Activated CD8-positive, alpha-beta memory T cell treated with anti-CD3 and anti-CD28 coated beads for 24 hours (primary cell): ENCODE results near the gene HIKESHI.
"Not testable (repeated sequence)": the region's sequence is repeated elsewhere in the genome, so short reads cannot be mapped to it uniquely, and the experiment has no call there.

Source experiments
- DNase-seq: peaks from one replicate; pipeline ENCODE4 v3.0.0-alpha.2; 2020

HIKESHI gene

GRCh38 chr11:86302092-86302793, at the start of gene HIKESHI:
Gene HIKESHI, plus strand, starts transcription at chr11:86302240. Its CDS starts 209 bp downstream, at chr11:86302449.
- peak; percentile 94 for DNase-seq

- no peak for DNase-seq
Observed at GRCh38 chr11:86255896-86256295, 46.1 kb upstream of the HIKESHI start.

- no peak for DNase-seq
Observed at GRCh38 chr11:86256608-86257007, 45.4 kb upstream of the HIKESHI start.

GRCh38 chr11:86257446-86257845, 44.6 kb upstream of the HIKESHI start:
- DNase-seq, result no peak

DNA sequence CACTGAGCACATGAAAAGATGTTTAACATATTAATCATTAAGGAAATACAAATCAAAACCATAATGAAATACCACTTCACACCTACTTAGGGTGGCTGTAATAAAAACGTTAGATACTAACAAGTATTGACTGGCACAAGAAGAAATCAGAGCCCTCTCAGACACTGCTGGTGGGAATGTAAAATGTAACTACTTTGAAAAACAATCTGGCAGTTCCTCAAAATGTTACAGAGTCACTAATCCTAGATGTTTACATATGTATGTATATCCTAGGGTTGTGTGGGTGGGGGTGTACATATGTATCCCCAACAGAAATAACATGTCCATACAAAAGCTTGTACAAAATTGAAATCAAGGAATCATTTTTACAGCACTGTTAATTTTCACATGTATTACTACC, 42.3 kb upstream of the HIKESHI start:
- DNase-seq, result no peak

- no peak for DNase-seq
Observed at GRCh38 chr11:86261328-86261727, 40.7 kb upstream of the HIKESHI start.

GRCh38 chr11:86262387-86262786, 39.7 kb upstream of the HIKESHI start:
- no peak for DNase-seq

DNA sequence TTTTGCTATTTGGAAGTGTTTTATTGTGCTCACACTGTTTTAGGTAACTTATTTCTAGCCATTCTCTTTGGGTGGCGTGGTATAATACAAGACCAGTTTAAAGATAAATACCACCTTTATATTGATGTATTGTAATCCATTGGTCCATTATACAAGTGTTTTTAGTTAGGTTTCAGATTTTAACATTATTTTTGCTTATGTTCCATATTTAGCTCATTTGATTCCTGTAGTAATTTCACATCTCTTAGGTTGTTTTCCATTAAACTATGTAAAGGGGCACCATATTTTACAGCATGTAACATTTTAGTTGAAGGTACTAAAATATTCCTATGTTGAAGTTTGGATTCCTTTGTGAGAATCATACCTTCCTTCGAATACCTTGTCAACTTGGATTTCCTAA, 37.4 kb upstream of the HIKESHI start:
- DNase-seq, result no peak

DNA sequence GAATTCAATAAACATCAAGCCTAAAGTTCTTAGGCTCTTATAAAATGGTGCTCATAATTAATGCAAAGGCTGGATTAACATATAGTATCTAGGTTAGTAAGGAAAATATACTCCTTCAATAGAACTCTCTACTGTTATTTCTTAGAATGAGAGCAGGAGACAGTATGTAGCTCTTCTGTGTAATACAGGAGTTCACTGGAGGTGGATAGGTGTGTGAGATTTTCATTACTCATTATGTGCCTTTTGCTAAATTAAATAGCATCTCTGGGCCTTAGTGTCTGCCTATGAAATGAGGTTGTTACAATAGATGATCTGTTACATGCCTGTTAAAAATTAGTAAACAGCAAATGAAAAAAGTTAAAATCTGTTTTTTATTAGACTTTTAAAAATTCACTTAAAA, 36.8 kb upstream of the HIKESHI start:
- DNase-seq, result no peak

DNA sequence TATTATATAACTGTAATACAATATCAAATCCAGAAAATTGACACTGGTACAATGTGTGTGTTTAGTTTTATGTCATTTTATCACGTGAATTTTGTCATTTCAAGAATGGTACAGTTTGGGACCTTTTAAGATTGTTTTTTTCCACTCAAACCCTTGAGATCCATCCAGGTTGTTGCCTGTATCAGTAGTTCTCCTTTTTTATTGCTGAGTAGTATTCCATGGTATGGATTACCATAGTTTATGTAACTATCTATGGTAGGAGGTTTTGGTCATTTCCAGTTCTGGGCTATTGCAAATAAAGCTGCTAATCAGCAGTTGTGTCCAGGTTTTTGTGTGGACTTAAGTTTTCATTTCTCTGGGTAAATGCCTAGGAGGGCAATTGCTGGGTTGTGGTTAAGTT, 32.4 kb upstream of the HIKESHI start:
- no peak for DNase-seq

DNA sequence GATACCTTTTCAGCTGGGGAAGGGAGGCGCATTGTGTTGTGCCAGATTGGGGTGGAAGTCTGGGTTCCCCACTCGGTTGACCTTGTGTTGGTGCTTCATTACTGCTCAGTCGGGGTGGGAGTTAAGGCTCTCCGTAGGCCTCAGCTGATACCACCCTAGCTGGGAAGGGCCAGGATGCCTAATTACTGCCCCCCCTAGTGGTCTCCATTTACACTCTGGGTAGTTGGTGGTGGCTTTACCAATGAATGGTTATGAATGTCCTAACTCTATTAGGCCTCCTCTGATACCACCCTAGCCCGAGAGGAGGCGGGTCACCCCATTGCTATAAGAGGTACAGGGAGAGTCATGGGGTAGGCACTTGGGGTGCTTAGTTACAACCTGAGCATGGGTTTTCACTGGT, 27.5 kb upstream of the HIKESHI start:
- no peak for DNase-seq

GRCh38 chr11:86274999-86275398, 27.0 kb upstream of the HIKESHI start:
- no peak for DNase-seq

GRCh38 chr11:86275493-86276370, 26.3 kb upstream of the HIKESHI start:
- DNase-seq, result no peak

DNA sequence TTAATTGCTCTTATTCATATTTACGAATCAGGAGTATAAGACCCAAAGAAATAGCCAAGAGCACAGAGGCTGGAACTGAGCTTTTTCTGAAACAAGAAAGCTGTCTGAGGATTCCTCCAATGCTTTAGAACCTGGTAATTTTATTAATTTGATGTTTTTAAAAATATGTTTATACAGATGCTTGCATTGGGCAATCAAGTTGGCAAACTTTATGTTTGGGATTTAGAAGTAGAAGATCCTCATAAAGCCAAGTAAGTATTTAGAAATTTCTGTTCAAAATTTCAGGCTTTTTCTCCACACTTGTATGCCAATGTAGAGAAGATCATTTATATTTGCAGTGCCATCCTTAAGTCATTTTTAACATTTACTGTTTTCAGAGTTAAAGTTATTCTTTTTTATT, 24.3 kb upstream of the HIKESHI start:
- no peak for DNase-seq

GRCh38 chr11:86278226-86278625, 23.8 kb upstream of the HIKESHI start:
- no peak for DNase-seq

GRCh38 chr11:86279747-86280146, 22.3 kb upstream of the HIKESHI start:
- no peak for DNase-seq

DNA sequence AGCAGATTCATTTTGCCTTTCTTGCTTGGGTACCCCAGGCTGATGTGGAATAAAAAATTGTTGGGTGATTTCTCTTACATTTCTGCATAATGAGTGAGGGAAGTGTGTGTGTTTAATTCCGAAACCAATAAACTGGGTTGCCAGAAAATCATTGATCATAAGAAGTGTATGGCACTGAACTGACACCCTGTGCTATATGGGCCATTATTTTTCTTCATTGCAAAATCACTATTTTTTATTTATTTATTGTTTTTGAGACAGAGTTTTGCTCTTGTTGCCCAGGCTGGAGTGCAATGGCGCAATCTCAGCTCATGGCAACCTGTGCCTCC, 14.6 kb upstream of the HIKESHI start:
- DNase-seq, result no peak

DNA sequence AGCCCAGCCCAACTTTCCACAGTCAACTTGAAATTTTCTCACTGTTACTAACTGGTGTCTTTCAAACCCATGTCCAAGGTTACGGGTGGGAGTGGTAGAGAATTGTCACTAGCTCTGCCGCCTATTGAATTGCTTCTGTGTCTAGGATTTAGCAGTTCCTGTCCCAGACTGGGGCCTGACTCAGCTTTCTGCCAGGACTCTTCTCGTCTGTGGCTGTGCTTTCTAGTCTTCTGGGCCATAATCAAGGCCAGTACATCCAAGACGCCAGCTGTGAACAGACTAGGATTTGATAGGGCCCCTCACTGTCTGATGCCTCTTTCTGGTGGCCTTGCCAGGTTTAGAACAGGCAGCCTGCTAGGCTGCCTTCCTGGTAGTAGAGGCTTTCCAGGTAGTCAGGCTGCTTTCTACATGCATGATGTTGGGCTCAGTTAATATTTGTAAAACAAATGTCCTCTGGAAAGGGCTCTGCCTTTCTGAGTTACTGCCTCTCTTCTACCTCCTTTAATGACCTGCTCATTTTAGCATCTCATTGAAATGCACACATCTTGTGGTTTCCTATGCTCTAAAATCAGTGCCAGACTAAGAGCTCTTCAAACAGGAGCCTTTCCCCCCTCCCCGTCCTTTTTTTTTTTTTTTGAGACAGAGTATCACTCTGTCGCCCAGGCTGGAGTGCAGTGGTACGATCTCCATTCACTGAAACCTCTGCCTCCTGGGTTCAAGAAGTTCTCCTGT, 13.1 kb upstream of the HIKESHI start:
- DNase-seq, result no peak

DNA sequence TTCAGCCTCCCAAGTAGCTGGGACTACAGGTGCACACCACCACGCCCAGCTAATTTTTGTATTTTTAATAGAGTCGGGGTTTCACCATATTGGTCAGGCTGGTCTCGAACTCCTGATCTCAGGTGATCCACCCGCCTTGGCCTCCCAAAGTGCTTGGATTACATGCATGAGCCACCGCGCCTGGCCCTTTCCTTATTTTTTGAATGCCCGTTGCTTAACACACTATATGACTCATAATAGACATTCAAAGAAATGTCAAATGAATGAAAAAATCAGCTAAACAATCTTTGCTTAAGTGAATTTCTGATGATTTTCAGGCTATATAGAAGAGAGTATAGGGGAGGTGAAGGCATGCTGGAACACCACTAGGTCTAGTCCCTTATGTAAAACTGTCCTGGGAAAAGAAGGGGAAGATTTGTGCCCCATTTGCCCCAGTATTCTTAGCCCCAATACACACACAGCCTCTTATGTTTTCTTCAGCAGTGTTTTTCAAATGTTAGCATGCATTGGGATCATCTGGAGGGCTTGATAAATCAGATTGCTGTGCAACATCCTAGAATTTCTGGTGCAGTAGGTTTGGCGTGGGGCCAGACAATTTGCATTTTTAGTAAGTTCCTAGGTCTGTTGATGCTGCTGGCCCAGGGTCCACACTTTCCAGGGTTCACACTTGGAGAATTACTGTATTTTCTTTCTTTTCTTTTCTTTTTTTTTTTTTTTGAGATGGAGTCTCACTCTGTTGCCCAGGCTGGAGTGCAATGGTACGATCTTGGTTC, 12.3 kb upstream of the HIKESHI start:
- not testable (repeated sequence) for DNase-seq

GRCh38 chr11:86291466-86292262, 10.4 kb upstream of the HIKESHI start:
- DNase-seq, result peak; percentile 81

DNA sequence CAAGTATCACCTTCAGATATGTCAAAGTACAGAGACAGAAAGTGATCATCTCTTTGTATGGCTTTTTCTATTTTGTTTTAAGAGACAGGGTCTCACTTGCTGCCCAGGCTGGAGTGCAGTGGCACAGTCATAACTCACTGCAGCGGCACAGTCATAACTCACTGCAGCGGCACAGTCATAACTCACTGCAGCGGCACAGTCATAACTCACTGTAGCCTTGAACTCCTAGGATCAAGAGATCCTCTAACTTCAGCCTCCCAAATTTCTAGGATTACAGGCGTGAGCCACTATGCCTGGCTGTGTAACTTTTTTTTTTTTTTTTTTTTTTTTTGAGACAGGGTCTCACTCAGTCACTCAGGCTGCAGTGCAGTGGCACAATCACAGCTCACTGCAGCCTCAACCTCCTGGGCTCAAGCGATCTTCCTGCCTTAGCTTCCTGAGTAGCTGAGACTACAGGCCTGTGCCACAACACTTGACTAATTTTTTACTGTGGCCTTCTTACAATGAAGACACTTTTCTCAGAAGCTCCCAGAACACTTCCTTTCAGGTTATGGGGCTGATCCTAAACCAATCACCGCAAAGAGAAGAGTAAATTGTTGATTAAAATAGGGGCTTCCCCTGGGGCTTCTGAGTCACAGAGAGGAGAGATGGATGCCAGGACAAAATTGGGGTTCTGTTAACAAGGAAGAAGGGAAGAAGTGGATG, 9.0 kb upstream of the HIKESHI start:
- no peak for DNase-seq
